Psoas muscle (tissue), 8 donors: ENCODE data around the gene PPP4R4. TPM values are rescaled to one million over a fixed set of nuclear protein-coding genes. Genes with fewer than 3 reads are reported as not detected.
A peak's percentile ranks its signal among the peaks of the same experiment; 100 is the strongest.

Experiments used
- ATAC-seq, 4 donors: fragments of 200-7000 bp; cut with Tn5 transposase; one replicate each; pipeline ENCODE4 v1.9.1; 2020; ENCODE audit warnings: moderate library complexity in 3 of 4, mild to moderate bottlenecking in 2 of 4
- DNase-seq, 2 donors: peaks; one replicate each; pipeline ENCODE4 v3.0.0-alpha.2; 2020
- H3K27ac ChIP-seq: fragments of 200-600 bp; one replicate; pipeline ENCODE4 v1.8.0; 2022
- H3K27me3 ChIP-seq, 3 donors: fragments of 200-600 bp in 1 of 3; one replicate each; pipeline versions ENCODE4 v1.6.1 to v1.8.0; 2013 to 2022; ENCODE audit warnings: low read length in 2 of 3, mild to moderate bottlenecking in 2 of 3, moderate library complexity in 1 of 3; ENCODE audit not compliant: insufficient read depth in 3 of 3
- H3K36me3 ChIP-seq, 2 donors: fragments of 200-600 bp in 1 of 2; one replicate each; pipeline versions ENCODE4 v1.6.1 to v1.8.0; 2013 to 2022; ENCODE audit warnings: low read depth in 1 of 2, mild to moderate bottlenecking in 1 of 2, moderate library complexity in 1 of 2; ENCODE audit not compliant: insufficient read depth in 1 of 2
- H3K4me1 ChIP-seq: fragments of 200-600 bp; one replicate; pipeline ENCODE4 v1.8.0; 2022
- H3K4me3 ChIP-seq: fragments of 200-600 bp; one replicate; pipeline ENCODE4 v1.8.0; 2022; ENCODE audit warnings: mild to moderate bottlenecking
- H3K9me3 ChIP-seq: fragments of 200-600 bp; one replicate; pipeline ENCODE4 v1.8.0; 2022
- CTCF ChIP-seq: fragments of 200-600 bp; IDR thresholded peaks from one replicate; pipeline ENCODE4 v1.8.0; 2022; ENCODE audit warnings: antibody characterized with exemption
- WGBS, 3 donors: extraction: QIAGEN DNeasy Blood & Tissue Kit; methylation state at CpG; one replicate each; pipeline versions ENCODE4 v1.1.6 to v1.1.7; 2013; 5-methylcytosine and 5-hydroxymethylcytosine counted together
- intact Hi-C, 2 donors: fragments of 100-400 bp; cut with DNase I; formaldehyde crosslinking; loops; one replicate each; pipeline versions ENCODE4 v1.11.0 to v1.14.2; 2022
- polyA plus RNA-seq, 3 donors: library from polyadenylated mRNA; stranded (reverse); fragments of 200-250 nt; gene quantifications; one replicate each; pipeline ENCODE4 v1.2.3, GENCODE V29; 2013
- total RNA-seq, 4 donors: library from RNA; stranded (reverse); fragmentation: NEBNext Ultra II Directional in 2 of 4; extraction: Animal tissue kit (Norgen Biotek cat#: 25700) in 2 of 4; gene quantifications; one replicate each; pipeline versions ENCODE4 v1.2.1 to v1.2.4, GENCODE V29; 2021 to 2023
- donor health status: healthy with polysubstance abuse.
- donor health status: DM: no; HTN: no; CAD: no; lungs with moderate emphysema.
- donor health status: Bipolar disorder and iron deficiency.
- donor health status: healthy.
- donor health status: DM: yes; HTN: yes; CAD: no.
- donor health status: DM: no; HTN: no; CAD: no.
- donor health status: DM: no; HTN: no; CAD: no.
- donor health status: DM: yes; HTN: yes; CAD: no.

PPP4R4 gene
- total and polyA plus RNA-seq, 7 donors: 0.01 to 0.73 (median 0.19) TPM; not detected in 1

- no peaks in the 10 kb centered on the region for H3K27me3 ChIP-seq
- H3K4me1 ChIP-seq: no peaks in the 10 kb centered on the region
- H3K4me3 ChIP-seq: peak overlapping the region; percentile 59
- intact Hi-C loops: loop anchor here in 1 of 2 donors (10.0 kb wide), 1 partner anchor 355 kb away; no protein-coding TSS in a partner anchor
- no peaks in the 10 kb centered on the region for H3K9me3 ChIP-seq
- ATAC-seq (peak in 2 of 4 donors; percentile 47 to 69), DNase-seq (peak in 1 of 2 donors; percentile 52)
- no peaks in the 10 kb centered on the region for H3K36me3 ChIP-seq
- H3K27ac ChIP-seq: no peak overlapping the region
- WGBS, 3 donors: 1 to 2% (median 1%) methylated on average over 12 of the region's 12 CpGs
- TF ChIP-seq CTCF: no peak
Measured at GRCh38 chr14:94129758-94130414, 44.2 kb upstream of the PPP4R4 start.

- Histone ChIP-seq H3K27me3 (no peaks in the 10 kb centered on the region), H3K27ac (no peak overlapping the region), H3K36me3 (no peaks in the 10 kb centered on the region), H3K9me3 (no peaks in the 10 kb centered on the region), H3K4me1 (no peaks in the 10 kb centered on the region), H3K4me3 (no peak overlapping the region)
- ATAC-seq (peak in 3 of 4 donors; percentile 47 to 53 (median 48)), DNase-seq (no peak)
- peak; percentile 74 for TF ChIP-seq CTCF
- WGBS, 3 donors: 45 to 51% (median 46%) methylated on average over 4 of the region's 4 CpGs
- intact Hi-C loops: loop anchor here in 1 of 2 donors (10.0 kb wide), 1 partner anchor 352 kb away; no protein-coding TSS in a partner anchor
Measured at GRCh38 chr14:94132285-94132887, 41.7 kb upstream of the PPP4R4 start.

- H3K4me1 ChIP-seq: no peaks in the 10 kb centered on the region
- ATAC-seq (no peak), DNase-seq (no peak)
- TF ChIP-seq CTCF: no peak
- intact Hi-C loops: loop anchor here (2.0 to 10.0 kb wide), 5 partner anchors 39 to 349 kb away; partner anchors contain the start of genes DDX24 (in 1 of the 2), IFI27L1 (in 1 of the 2) and PPP4R4 (in 1 of the 2)
- H3K9me3 ChIP-seq: no peaks in the 10 kb centered on the region
- no peaks in the 10 kb centered on the region for H3K27me3 ChIP-seq
- H3K4me3 ChIP-seq: no peak overlapping the region
- H3K27ac ChIP-seq: no peak overlapping the region
- H3K36me3 ChIP-seq: no peaks in the 10 kb centered on the region
- WGBS, 3 donors: 71 to 81% (median 73%) methylated on average over 4 of the region's 4 CpGs
Measured at GRCh38 chr14:94135476-94135875, 38.6 kb upstream of the PPP4R4 start.

GRCh38 chr14:94136575-94137331 is 37.4 kb upstream of the PPP4R4 start:
- TF ChIP-seq CTCF: peak; percentile 99
- intact Hi-C loops: loop anchor here (1.0 to 10.0 kb wide), 6 partner anchors 41 to 348 kb away; partner anchors contain the start of genes DDX24 (in 1 of the 2) and IFI27L1 (in 1 of the 2)
- 29 to 32% (median 30%) methylated on average over 18 of the region's 18 CpGs for WGBS, 3 donors

More at GRCh38 chr14:94136575-94137331, 37.4 kb upstream of the PPP4R4 start:
- DNase-seq (peak; percentile 87 to 92), ATAC-seq (peak; percentile 90 to 98 (median 94))
- Histone ChIP-seq H3K36me3 (no peaks in the 10 kb centered on the region), H3K27me3 (no peaks in the 10 kb centered on the region), H3K4me1 (no peaks in the 10 kb centered on the region), H3K27ac (no peak overlapping the region), H3K4me3 (no peak overlapping the region), H3K9me3 (no peaks in the 10 kb centered on the region)
